Measurements from ENCODE around the gene KLHL12.
"Not testable (repeated sequence)": the region's sequence is repeated elsewhere in the genome, so short reads cannot be mapped to it uniquely, and the experiment has no call there.

Gene KLHL12

DNA sequence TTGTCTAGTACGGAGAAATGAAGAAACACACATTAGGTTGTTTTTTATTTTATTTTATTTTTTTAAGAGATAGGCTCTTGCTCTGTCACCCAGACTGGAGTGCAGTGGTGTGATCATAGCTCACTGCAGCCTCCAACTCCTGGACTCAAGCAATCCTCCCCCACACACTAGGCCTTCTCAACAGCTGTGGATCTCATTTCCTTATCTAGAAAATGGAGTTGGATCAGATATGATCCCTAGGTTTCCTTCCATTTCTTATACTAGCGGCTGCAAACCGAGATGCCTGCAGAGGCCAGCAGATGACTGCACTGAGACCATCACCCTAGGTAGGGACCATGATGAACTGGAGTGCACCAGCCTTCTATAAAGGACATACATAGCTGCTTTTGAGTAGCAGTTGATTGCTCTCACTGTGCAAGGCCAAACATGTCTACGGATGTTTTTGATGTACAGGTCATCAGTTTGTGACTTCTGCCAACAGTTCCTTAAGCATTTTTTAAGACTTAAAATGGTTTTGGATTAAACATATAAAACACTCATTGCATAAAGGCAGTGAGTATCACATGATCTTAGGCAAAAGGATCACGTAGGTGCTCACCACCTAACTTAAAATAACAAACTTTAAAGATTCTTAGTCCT is 11.4 kb upstream of the KLHL12 start:
- H2AFZ ChIP-seq (ENCODE audit: low read depth, low read length), result no peak overlapping the region
- H3K36me3 ChIP-seq (ENCODE audit: insufficient read depth, low read length), result peaks cover 32% of the 10 kb centered on the region
- no peak overlapping the region for H3K4me3 ChIP-seq (ENCODE audit: low read length)
- no peaks in the 10 kb centered on the region for H3K27me3 ChIP-seq (ENCODE audit: insufficient read depth, low read length)
- H3K9me3 ChIP-seq (ENCODE audit: low read length), result no peaks in the 10 kb centered on the region
- H3K4me1 ChIP-seq (ENCODE audit: insufficient read depth, low read length), result no peaks in the 10 kb centered on the region

DNA sequence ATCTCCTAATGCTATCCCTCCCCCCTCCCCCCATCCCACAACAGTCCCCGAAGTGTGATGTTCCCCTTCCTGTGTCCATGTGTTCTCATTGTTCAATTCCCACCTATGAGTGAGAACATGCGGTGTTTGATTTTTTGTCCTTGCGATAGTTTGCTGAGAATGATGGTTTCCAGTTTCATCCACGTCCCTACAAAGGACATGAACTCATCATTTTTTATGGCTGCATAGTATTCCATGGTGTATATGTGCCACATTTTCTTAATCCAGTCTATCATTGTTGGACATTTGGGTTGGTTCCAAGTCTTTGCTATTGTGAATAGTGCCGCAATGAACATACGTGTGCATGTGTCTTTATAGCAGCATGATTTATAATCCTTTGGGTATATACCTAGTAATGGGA is 9.4 kb upstream of the KLHL12 start:
- H3K4me3 ChIP-seq (ENCODE audit: low read length); H2AFZ ChIP-seq (ENCODE audit: low read depth, low read length); H3K4me1 ChIP-seq (ENCODE audit: insufficient read depth, low read length); H3K27me3 ChIP-seq (ENCODE audit: insufficient read depth, low read length); H3K9me3 ChIP-seq (ENCODE audit: low read length): not testable (repeated sequence)
- H3K36me3 ChIP-seq (ENCODE audit: insufficient read depth, low read length), result peaks cover 15% of the 10 kb centered on the region

- Histone ChIP-seq H2AFZ (ENCODE audit: low read depth, low read length) (no peak overlapping the region), H3K9me3 (ENCODE audit: low read length) (no peaks in the 10 kb centered on the region), H3K27me3 (ENCODE audit: insufficient read depth, low read length) (no peaks in the 10 kb centered on the region), H3K4me3 (ENCODE audit: low read length) (no peak overlapping the region), H3K4me1 (ENCODE audit: insufficient read depth, low read length) (no peaks in the 10 kb centered on the region), H3K36me3 (ENCODE audit: insufficient read depth, low read length) (peaks cover 9% of the 10 kb centered on the region)
These were observed 8.8 kb upstream of the KLHL12 start for GRCh38 chr1:202935844-202936243.

- Histone ChIP-seq H3K4me1 (ENCODE audit: insufficient read depth, low read length) (no peaks in the 10 kb centered on the region), H2AFZ (ENCODE audit: low read depth, low read length) (no peak overlapping the region), H3K36me3 (ENCODE audit: insufficient read depth, low read length) (peaks cover 2% of the 10 kb centered on the region), H3K4me3 (ENCODE audit: low read length) (no peak overlapping the region), H3K27me3 (ENCODE audit: insufficient read depth, low read length) (no peaks in the 10 kb centered on the region), H3K9me3 (ENCODE audit: low read length) (no peaks in the 10 kb centered on the region)
These were observed 7.7 kb upstream of the KLHL12 start for GRCh38 chr1:202934755-202935154.

- Histone ChIP-seq H3K4me1 (ENCODE audit: insufficient read depth, low read length) (no peaks in the 10 kb centered on the region), H3K27me3 (ENCODE audit: insufficient read depth, low read length) (no peaks in the 10 kb centered on the region), H3K4me3 (ENCODE audit: low read length) (no peak overlapping the region), H2AFZ (ENCODE audit: low read depth, low read length) (no peak overlapping the region), H3K36me3 (ENCODE audit: insufficient read depth, low read length) (no peaks in the 10 kb centered on the region), H3K9me3 (ENCODE audit: low read length) (no peaks in the 10 kb centered on the region)
These were observed 5.4 kb upstream of the KLHL12 start for GRCh38 chr1:202932476-202932875.

DNA sequence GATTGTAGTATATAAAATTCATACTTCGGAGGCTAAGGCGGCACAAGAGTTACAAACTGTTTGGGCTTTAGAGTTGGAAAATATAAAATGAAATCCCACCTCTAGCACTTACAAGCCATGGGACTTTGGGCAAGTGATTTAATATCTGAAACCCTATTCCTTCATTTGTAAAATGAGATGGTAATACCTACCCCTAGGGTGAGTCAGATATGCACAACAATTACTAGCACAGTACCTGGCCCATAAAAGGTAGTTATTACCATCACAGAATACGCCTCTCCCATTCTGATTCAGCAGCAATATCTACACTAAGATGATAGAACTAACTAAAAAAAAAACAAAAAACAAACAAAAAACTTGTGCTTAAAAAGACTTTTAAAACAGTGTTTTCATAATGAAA is 3.5 kb downstream of the KLHL12 start:
- H3K9me3 ChIP-seq (ENCODE audit: low read length), result no peaks in the 10 kb centered on the region
- peaks cover 8% of the 10 kb centered on the region for H3K4me1 ChIP-seq (ENCODE audit: insufficient read depth, low read length)
- no peak overlapping the region for H3K4me3 ChIP-seq (ENCODE audit: low read length)
- peaks cover 32% of the 10 kb centered on the region for H3K36me3 ChIP-seq (ENCODE audit: insufficient read depth, low read length)
- no peak overlapping the region for H2AFZ ChIP-seq (ENCODE audit: low read depth, low read length)
- H3K27me3 ChIP-seq (ENCODE audit: insufficient read depth, low read length), result no peaks in the 10 kb centered on the region

GRCh38 chr1:202919615-202920014 is 7.4 kb downstream of the KLHL12 start:
- peaks cover 2% of the 10 kb centered on the region for H3K4me1 ChIP-seq (ENCODE audit: insufficient read depth, low read length)
- no peak overlapping the region for H2AFZ ChIP-seq (ENCODE audit: low read depth, low read length)
- H3K4me3 ChIP-seq (ENCODE audit: low read length), result no peak overlapping the region
- peaks cover 63% of the 10 kb centered on the region for H3K36me3 ChIP-seq (ENCODE audit: insufficient read depth, low read length)
- H3K9me3 ChIP-seq (ENCODE audit: low read length), result no peaks in the 10 kb centered on the region
- H3K27me3 ChIP-seq (ENCODE audit: insufficient read depth, low read length), result no peaks in the 10 kb centered on the region

GRCh38 chr1:202915146-202915545 is 11.9 kb downstream of the KLHL12 start:
- H3K4me3 ChIP-seq (ENCODE audit: low read length), result no peak overlapping the region
- H2AFZ ChIP-seq (ENCODE audit: low read depth, low read length), result no peak overlapping the region
- no peaks in the 10 kb centered on the region for H3K4me1 ChIP-seq (ENCODE audit: insufficient read depth, low read length)
- peaks cover 83% of the 10 kb centered on the region for H3K36me3 ChIP-seq (ENCODE audit: insufficient read depth, low read length)
- H3K9me3 ChIP-seq (ENCODE audit: low read length), result no peaks in the 10 kb centered on the region
- H3K27me3 ChIP-seq (ENCODE audit: insufficient read depth, low read length), result no peaks in the 10 kb centered on the region

- not testable (repeated sequence) for H3K4me1 ChIP-seq (ENCODE audit: insufficient read depth, low read length); H3K27me3 ChIP-seq (ENCODE audit: insufficient read depth, low read length); H2AFZ ChIP-seq (ENCODE audit: low read depth, low read length); H3K4me3 ChIP-seq (ENCODE audit: low read length); H3K9me3 ChIP-seq (ENCODE audit: low read length)
- peaks cover 86% of the 10 kb centered on the region for H3K36me3 ChIP-seq (ENCODE audit: insufficient read depth, low read length)
These were observed 14.6 kb downstream of the KLHL12 start for GRCh38 chr1:202912476-202912875.

GRCh38 chr1:202909494-202909893 is 17.5 kb downstream of the KLHL12 start:
- no peaks in the 10 kb centered on the region for H3K9me3 ChIP-seq (ENCODE audit: low read length)
- H3K27me3 ChIP-seq (ENCODE audit: insufficient read depth, low read length), result no peaks in the 10 kb centered on the region
- no peak overlapping the region for H2AFZ ChIP-seq (ENCODE audit: low read depth, low read length)
- H3K4me3 ChIP-seq (ENCODE audit: low read length), result no peak overlapping the region
- H3K4me1 ChIP-seq (ENCODE audit: insufficient read depth, low read length), result no peaks in the 10 kb centered on the region
- H3K36me3 ChIP-seq (ENCODE audit: insufficient read depth, low read length), result peaks cover 70% of the 10 kb centered on the region

DNA sequence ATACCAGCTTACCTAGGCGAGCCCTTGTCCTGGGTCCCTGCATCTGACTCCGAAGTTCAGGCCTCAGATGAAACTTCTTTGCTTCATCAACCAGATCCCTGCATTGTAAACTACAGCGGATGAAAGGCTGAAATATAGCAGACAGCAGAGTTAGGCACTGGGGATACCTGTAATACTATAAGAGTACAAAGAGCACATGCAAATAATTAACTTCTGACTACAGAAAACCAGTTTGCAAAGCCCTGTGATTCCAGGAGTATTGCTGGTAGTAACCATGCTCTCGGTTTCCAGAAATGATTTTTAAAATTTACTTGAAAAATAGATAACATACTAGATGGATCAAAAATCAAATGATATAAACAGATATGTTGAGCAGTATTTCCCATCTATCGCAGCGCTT is 18.0 kb downstream of the KLHL12 start:
- Histone ChIP-seq H3K4me1 (ENCODE audit: insufficient read depth, low read length) (no peaks in the 10 kb centered on the region), H3K36me3 (ENCODE audit: insufficient read depth, low read length) (peaks cover 68% of the 10 kb centered on the region), H3K4me3 (ENCODE audit: low read length) (no peak overlapping the region), H3K27me3 (ENCODE audit: insufficient read depth, low read length) (no peaks in the 10 kb centered on the region), H3K9me3 (ENCODE audit: low read length) (no peaks in the 10 kb centered on the region), H2AFZ (ENCODE audit: low read depth, low read length) (no peak overlapping the region)

- Histone ChIP-seq H3K27me3 (ENCODE audit: insufficient read depth, low read length) (no peaks in the 10 kb centered on the region), H3K4me3 (ENCODE audit: low read length) (no peak overlapping the region), H3K36me3 (ENCODE audit: insufficient read depth, low read length) (peaks cover 53% of the 10 kb centered on the region), H3K9me3 (ENCODE audit: low read length) (no peaks in the 10 kb centered on the region), H3K4me1 (ENCODE audit: insufficient read depth, low read length) (no peaks in the 10 kb centered on the region), H2AFZ (ENCODE audit: low read depth, low read length) (no peak overlapping the region)
These were observed 21.7 kb downstream of the KLHL12 start for GRCh38 chr1:202905331-202905730.

DNA sequence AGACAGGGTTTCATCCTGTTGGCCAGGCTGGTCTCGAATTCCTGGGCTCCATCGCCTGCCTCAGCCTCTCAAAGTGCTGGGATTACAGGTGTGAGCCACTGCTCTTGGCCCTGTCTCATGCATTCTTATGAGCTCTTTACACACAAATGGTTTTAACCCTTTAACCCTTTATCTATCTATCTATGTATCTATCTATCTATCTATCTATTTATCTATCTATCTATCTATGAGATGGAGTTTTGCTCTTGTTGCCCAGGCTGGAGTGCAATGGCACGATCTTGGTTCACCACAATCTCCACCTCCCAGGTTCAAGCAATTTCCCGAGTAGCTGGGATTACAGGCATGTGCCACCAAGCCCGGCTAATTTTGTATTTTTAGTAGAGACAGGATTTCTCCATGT is 23.2 kb downstream of the KLHL12 start:
- peaks cover 46% of the 10 kb centered on the region for H3K36me3 ChIP-seq (ENCODE audit: insufficient read depth, low read length)
- not testable (repeated sequence) for H3K9me3 ChIP-seq (ENCODE audit: low read length)

GRCh38 chr1:202901555-202901954 is 25.5 kb downstream of the KLHL12 start:
- Histone ChIP-seq H3K4me3 (ENCODE audit: low read length) (no peak overlapping the region), H3K36me3 (ENCODE audit: insufficient read depth, low read length) (peaks cover 45% of the 10 kb centered on the region), H3K4me1 (ENCODE audit: insufficient read depth, low read length) (no peaks in the 10 kb centered on the region), H3K27me3 (ENCODE audit: insufficient read depth, low read length) (no peaks in the 10 kb centered on the region), H3K9me3 (ENCODE audit: low read length) (no peaks in the 10 kb centered on the region), H2AFZ (ENCODE audit: low read depth, low read length) (no peak overlapping the region)

More for the DNA sequence above, 23.2 kb downstream of the KLHL12 start:
- not testable (repeated sequence) for H2AFZ ChIP-seq (ENCODE audit: low read depth, low read length); H3K4me3 ChIP-seq (ENCODE audit: low read length); H3K27me3 ChIP-seq (ENCODE audit: insufficient read depth, low read length); H3K4me1 ChIP-seq (ENCODE audit: insufficient read depth, low read length)

All from neuron (in vitro differentiated cells).